Erythroblast (primary cell): ENCODE results near the gene SPTBN1.

Source experiments
- GATA1 ChIP-seq: IDR thresholded peaks from 2 replicates; pipeline ENCODE4 v1.6.1; 2011; ENCODE audit warnings: low read depth, mild to moderate bottlenecking, control low read depth, low read length, moderate library complexity
- POLR2A ChIP-seq: IDR thresholded peaks from 2 replicates; pipeline ENCODE4 v1.6.1; 2011; ENCODE audit warnings: mild to moderate bottlenecking, low read length

DNA sequence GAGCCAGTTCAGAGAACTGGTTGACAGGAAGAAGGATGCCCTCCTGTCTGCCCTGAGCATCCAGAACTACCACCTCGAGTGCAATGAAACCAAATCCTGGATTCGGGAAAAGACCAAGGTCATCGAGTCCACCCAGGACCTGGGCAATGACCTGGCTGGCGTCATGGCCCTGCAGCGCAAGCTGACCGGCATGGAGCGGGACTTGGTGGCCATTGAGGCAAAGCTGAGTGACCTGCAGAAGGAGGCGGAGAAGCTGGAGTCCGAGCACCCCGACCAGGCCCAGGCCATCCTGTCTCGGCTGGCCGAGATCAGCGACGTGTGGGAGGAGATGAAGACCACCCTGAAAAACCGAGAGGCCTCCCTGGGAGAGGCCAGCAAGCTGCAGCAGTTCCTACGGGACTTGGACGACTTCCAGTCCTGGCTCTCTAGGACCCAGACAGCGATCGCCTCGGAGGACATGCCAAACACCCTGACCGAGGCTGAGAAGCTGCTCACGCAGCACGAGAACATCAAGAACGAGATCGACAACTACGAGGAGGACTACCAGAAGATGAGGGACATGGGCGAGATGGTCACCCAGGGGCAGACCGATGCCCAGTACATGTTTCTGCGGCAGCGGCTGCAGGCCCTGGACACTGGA lies 174.9 kb downstream of the SPTBN1 start:
- no peak for TF ChIP-seq POLR2A
- TF ChIP-seq GATA1: no peak
